Keratinocyte (primary cell): ENCODE measurements around the gene FAM199X.

Source experiments
- CTCF ChIP-seq, 3 experiments: IDR thresholded peaks in 1 of 3; conservative IDR thresholded peaks in 1 of 3; optimal IDR thresholded peaks in 1 of 3; 2 replicates in 2 of 3; 3 replicates in 1 of 3; pipeline versions ENCODE3 to v1.5.1; 2011; ENCODE audit warnings: low read length in 3 of 3, mild to moderate bottlenecking in 3 of 3, moderate library complexity in 2 of 3, control low read depth in 1 of 3, inconsistent platforms in 1 of 3; ENCODE audit not compliant: insufficient read depth in 2 of 3; ENCODE audit errors: extremely low read depth in 1 of 3
- EZH2 ChIP-seq: IDR thresholded peaks from one replicate; pipeline ENCODE4 v1.6.1; 2012; ENCODE audit warnings: inconsistent platforms, mild to moderate bottlenecking, low read length, moderate library complexity

- TF ChIP-seq CTCF (optimal IDR thresholded peaks at IDR 0.05 in 1 of 3, IDR thresholded peaks at IDR 0.05 in 1 of 3, conservative IDR thresholded peaks at IDR 0.05 in 1 of 3; ENCODE audit: extremely low read depth in 1 of 3, insufficient read depth in 2 of 3, low read length in 3 of 3) (no peak), EZH2 (no peak)
Measured at GRCh38 chrX:104135677-104136076, 30.6 kb upstream of the FAM199X start.
